Pulmonary artery endothelial cell (primary cell): ENCODE measurements around the gene YES1. TPM values are rescaled to one million over a fixed set of nuclear protein-coding genes. Genes with fewer than 3 reads are reported as not detected.
A peak's percentile ranks its signal among the peaks of the same experiment; 100 is the strongest.

Experiments used
- DNase-seq: peaks from one replicate; pipeline ENCODE4 v3.0.0-alpha.2; 2011; ENCODE audit warnings: low read depth, low spot score
- total RNA-seq: library from RNA; depleted of rRNA; stranded (reverse); fragments of >200 nt; gene quantifications from 2 replicates; pipeline ENCODE4 v1.2.3, GENCODE V29; 2014

The YES1 gene
- total RNA-seq, result 255 and 276 TPM in 2 replicates

DNA sequence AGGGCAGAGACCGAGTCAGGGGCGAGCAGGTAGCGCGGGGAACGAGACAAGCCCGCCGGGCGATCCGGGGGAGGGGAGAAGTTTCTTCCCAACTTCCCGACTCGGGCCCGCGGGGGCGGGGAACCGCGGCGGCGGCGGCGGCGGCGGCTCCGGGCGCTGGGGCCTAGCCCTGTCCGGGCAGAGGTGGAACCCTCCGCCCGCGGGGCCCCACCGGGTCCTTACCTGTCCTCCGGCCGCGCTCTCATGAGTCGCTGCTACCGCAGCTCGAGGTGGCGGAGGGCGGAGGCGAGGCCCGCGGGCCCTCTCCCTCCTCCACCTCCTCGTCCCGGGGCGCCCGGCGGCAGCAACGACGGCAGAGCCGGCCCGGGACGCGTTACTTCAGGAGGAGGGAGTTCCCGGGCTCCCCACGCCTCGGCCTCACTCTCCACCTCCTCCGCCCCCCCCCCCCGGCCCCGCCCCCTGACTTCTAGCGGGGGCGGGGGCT is at the start of gene YES1:
YES1 (minus strand) TSS at position 351 of the 484 bp plus-strand sequence. CDS start 55,415 bp downstream, outside the sequence.
- no peak for DNase-seq

DNA sequence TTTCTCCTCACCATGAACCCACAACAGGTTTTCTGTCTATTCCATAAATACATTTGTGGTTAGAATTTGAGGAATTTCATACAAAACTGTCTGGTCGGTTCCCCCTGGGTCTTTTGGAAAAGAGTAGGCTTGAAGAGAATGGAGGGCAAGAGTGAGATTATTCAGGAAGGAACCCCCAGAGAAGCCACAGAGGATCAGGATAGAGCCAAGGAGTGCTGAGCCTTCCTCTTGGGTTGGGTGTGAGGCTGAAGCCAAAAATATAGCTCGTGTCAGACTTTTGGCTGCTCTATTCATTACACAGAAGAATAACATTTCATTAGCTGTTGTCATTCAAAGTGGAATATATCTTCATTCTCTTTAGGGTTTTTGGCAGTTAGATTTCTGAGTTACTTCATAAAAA is 45.9 kb upstream of the YES1 start:
- DNase-seq, result no peak

DNA sequence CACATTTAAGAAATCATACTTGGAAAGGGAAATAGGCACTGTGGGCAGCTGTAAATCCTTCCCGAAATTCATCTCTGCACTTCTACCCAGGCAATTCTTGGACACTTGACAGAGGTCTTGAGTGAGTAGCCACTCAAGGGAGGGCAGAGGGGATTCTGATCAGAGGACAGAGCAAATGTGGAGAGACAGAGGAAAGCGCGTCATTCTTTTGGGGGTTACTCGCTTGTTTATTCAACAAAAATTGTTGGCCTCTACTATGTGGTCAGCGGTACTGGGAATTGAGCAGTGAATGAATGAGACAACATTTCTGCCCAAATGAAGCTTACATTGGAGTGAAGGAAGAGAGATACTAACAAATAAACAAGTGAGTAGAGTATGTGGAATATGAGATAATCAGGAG is 41.4 kb upstream of the YES1 start:
- no peak for DNase-seq

DNA sequence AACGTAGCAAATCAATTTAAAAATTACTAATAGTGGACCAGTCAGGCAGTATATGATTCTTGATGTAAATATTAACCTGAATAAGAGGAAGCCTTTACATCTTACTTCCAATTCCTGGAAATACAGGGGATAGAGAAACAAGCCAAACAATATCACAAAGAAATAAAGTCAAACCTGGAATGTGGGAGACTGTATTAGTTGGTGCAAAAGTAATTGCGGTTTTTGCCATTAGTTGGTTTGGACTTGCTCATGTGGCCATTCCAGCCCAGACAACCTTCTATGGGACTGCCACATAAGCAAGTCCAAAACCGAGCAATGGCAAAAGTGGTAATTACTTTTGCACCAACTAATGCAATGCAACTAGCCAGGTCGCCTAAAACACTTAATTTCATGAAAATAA is 38.9 kb upstream of the YES1 start:
- DNase-seq, result no peak

DNA sequence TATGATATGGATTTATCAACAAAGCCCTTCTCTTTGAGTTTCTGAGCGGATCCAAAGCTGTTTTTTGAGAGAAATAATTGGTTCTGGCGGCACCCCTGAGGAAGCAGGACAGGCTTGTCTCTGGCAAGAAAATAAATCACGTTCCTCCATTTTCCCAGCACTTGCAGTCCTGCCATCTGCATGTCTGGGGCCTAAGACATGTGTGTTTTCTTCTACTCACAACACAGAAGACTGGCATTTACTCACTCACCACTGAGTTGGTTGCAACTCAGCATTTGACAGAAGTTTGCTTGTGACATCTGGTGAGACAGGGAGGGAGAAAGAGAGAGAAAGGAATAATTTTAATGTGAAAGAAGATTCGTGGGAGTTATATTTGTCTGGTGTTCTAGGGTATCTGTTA is 37.0 kb upstream of the YES1 start:
- no peak for DNase-seq

DNA sequence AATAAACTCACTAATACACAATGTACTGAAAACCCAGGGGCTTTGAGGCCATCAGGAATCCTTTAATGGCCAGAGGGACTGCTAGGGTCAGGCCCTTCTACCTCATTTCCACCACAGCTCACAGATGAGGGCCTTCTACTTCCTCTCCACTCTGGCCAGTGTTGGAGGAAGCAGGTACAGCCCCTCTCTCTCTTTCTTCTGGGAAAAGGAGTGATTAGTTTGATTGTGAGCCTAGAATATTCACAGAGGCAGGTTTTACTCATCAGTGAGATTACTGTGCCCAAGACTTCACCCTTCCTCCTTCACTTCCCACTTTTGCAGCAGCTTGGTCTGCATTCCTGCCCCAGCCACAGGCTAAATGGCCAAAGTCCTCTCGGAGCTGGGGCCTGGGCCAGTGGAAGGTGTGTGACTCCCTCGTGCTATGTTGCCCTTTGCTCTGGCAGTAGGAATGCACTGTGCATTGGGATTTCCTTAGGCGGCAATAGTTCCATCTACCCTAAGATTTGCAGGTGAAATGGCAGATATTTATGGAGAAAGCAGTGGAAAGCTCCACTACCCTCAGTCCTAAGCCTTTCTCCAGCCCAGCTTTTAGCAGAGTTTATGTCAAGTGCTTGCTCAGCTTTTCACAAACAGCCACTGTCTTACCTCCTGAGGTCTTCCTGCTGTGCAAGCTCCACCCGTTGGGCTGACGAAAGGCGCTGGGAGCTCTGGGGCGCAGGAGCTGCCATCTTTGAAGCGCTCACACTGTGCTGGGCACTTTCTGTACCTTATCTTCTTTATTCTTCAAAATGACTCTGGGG is 36.2 kb upstream of the YES1 start:
- DNase-seq, result no peak

DNA sequence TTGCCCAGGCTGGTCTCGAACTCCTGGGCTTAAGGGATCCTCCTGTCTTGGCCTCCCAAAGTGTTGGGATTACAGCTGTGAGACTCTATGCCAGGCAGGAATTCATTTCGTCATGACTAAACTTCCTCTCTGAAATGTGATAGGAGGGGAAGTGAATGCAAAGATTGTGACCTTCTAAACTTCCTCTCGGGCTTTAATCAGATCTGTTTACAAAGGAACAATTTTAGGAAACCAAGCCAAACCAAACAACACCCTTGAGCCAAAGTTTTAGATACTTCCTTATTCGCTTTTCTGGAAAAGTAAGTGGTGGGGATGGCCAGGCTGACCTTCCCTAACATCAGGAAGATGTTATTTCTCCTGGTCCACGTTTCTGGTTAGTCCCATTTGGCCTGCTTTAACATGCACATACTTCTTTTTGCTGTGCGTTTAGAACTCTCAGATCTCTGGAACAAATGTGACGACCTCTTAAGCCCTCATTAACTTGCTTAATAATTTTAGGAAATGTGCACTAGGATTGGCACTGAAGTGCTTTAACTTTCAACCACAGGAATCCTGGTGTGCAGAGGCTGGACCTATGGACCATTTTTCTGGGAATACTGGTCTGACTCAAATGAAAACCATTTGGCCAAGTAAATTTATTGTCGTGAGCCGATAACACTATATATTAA is 33.2 kb upstream of the YES1 start:
- peak; percentile 92 for DNase-seq

DNA sequence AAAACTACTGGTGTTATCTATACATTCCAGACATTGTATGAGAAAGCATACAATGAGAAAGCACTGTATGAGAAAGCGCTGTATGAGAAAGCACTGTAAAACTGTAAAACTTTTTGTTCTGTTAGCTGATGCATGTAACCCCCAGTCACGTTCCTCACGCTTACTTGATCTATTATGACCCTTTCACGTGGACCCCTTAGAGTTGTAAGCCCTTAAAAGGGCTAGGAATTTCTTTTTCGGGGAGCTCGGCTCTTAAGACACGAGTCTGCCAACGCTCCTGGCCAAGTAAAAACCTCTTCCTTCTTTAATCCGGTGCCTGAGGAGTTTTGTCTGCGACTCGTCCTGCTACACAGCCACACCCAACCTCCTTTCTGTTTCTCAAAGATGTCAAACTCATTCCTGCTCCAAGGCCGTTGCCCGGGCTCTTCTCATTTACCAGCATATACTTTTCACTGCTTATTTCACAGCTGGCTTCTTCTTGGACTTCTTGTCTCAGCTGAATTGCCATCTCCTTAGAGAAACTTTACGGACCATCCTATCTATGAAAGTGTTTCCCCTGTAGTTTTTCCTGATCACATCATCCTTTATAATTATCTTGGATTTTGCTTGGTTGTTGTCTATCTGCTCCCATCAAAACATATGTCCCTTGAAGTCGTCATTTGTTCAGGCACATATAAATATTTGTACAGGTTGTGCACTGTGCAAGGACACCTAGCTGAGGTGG is 29.8 kb upstream of the YES1 start:
- DNase-seq, result no peak

DNA sequence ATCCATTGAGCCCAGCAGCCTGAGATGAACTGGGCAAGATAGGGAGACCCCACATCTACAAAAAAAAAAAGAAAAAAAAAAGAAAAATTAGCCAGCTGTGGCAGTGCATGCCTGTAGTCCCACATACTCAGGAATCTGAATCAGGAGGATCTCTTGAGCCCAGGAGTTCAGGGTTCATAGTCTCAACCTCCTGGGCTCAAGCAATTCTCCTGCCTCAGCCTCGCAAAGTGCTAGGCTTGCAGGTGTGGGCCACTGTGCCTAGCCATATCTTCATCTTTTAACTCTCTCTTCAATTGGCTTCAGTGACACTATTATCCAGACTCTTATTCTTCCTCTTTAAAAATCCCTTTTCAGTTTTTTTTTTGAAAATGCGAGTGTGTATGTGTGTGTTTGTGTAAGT is 28.5 kb upstream of the YES1 start:
- no peak for DNase-seq

DNA sequence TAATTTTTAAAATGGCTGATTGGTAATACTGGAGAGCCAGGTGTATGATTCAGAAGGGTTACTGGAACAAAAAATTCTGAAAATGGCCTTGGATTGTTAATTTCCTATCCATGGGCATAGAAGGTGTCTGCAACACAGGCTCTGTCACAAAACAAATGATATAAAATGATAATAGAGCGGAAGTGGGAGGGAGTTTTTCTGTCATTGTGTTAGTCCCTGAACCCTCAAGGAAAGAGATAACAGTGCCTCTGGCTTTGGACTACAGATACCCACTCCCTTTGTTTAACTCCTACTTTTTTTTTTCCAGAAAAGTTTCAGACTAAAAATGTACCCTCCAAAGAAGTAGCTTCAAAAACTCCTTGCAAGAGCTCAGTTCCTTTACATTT is 28.0 kb upstream of the YES1 start:
- DNase-seq, result no peak

DNA sequence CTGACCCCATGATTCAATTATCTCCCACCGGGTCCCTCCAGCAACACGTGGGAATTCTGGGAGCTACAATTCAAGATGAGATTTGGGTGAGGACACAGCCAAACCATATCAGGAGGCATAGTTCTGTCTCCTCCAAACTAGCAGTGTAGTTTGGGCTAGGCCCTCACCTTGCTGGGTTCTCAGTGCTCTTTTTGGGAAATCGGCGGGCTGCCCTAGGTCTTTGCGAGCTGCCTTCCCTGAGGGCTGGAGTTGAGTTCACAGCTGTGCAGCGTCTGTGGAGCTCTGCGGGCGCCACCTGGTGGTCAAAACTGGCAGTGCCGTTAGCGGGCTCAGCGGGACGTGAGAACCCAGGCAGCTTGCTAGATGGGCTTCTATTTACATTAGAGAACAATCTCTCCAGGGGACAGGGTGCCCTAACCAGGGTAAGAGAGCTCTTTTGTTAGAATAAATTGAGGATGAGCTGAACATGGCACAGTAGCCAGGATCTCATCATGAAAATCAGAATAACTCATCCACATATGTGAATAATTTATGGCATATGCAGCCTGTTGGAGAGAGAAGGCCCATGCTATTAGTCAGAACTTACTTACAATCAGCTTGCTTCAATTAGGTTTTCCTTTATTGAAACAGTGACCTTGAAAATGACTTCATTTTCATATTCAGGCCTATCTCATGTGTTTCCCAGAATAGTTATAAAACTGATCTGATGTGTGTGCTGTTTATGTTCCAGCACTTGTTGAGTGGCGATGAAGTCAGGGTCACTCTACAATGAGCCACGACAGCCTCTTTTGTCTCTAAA is 27.4 kb upstream of the YES1 start:
- no peak for DNase-seq

DNA sequence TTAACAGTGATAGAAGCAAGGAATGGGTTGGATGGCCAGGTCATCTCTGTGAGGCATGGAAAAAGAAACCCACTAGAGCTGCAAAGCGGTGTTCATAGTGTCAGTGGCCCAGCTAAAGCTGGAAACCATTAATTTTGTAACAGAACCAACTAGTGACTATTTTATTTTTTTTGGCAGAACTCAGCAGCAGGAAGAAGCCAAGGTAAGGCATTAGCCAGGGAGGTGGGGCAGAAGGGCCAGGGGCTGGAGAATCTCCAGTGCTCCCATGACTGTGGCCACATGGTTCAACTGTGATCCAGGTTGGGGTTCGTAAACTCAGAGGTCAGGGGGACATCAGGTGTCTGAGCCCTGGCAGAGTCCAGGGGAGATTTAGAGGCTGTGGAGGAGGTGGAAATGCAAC is 25.9 kb upstream of the YES1 start:
- DNase-seq, result no peak

DNA sequence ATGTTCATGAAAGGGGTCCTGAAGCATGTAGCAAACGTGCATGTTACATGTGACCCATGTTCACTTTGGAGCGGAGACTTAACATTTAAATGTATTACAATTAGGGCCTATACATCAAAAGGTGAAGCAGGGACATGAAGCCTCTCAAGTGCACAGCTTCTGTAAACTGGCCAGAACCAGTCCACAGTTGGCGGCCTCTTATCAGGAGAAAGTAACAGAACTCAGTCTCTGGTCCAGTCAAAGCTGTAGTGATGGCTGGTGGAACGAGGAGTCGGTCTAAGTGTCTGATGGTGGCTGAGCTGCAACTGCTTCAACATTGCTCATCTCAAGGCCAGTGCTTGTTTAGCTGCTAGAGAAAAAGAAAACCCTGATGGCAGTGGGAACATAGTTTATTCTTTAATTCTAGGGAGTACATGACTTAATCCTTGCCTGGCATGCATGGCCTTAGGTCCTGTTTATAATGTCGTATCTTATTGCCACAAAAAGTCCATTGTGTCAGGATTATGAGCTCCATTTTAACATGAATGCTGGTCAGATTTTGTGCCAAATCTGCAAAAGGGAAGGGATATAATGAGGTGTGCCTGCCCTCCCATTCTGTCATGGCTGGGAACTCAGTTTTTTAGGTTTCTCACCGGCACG is 22.2 kb upstream of the YES1 start:
- DNase-seq, result no peak

DNA sequence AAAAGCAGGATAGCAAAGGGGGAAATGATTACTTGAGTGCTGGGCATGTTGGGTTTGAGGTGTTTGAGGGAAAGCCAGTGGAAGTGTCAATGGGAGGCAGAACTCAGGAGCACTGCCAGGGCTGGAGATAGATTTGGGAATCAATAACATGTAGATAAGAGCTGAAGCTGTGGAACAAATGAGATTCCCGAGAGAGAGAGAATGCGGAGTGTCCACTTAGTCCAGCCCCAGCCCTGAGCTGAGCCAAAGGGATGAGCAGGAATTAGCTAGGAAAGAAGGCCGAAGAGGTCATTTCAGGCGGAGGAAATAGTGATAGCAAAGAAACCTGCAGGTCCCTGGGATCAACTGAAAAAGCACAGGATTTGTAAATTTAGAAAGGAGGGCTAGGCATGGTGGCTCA is 21.2 kb upstream of the YES1 start:
- DNase-seq, result no peak

DNA sequence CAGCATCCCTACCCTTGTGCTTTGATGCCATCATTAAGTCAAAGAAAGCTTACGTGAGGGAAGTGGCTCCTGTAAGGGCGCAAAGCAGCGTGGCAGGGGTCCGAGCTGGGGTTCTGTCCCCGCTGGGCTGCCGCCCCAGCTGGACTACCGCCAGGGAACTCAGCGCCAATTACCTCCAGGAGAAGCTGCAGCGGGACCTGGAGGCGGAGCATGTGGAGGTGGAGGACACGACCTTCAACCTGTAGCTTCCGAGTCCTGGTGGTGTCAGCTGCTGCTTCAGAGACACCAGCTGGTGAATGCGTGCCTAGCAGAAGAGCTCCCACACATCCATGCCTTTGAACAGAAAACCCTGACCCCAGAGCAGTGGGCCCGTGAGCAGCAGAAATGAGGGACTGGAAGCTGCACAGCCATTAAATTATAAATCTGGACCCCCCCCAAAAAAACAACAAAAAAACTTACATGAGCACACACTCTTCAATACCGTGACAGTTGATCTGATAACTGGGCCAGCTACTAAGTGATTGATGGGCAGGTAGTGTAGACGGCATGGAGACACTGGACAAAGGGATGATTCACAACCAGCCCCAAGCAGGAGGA is 20.1 kb upstream of the YES1 start:
- DNase-seq, result no peak

DNA sequence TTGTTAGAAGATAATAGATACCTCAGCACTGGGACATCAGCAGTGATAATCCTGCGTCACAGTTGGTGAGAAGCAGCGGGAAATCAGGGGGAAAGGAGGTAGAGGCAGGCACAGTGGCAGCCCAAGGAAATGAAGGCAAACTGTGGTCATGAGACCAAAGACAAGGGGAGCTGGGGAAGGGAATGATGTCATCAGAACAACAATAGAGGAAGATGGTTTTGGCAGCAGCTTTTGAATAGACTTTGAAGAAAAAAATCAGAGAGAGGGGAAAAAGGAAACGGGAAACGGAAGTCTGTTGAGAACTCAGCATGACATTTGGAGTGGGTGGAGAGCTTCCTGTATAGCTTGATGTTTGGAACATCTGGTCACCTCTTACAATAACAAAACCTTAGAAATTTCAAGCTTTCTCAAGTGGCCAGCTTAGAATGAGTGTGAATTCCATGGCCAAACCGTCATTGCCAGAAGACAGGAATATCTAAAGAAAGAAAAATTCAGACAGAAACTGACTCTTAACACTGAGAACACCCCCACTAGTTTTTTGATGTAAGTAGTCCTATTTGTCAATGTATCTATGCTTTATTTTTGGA is 18.4 kb upstream of the YES1 start:
- peak; percentile 97 for DNase-seq

DNA sequence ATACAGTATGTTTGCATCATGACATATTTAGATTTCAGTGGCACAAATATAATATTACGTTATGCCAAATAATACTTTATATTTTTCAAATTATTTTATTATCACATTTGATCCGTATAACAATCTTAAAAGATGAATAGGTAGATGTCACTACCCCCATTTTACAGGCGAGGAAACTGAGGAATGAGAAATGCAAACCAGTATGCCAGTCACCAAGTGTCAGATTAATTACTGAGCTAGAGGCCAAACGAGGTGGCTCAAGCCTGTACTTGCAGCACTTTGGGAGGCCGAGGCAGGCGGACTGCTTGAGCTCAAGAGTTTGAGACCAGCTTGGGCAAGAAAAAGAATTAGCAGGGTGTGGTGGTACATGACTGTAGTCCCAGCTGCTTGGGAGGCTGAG is 17.4 kb upstream of the YES1 start:
- no peak for DNase-seq

DNA sequence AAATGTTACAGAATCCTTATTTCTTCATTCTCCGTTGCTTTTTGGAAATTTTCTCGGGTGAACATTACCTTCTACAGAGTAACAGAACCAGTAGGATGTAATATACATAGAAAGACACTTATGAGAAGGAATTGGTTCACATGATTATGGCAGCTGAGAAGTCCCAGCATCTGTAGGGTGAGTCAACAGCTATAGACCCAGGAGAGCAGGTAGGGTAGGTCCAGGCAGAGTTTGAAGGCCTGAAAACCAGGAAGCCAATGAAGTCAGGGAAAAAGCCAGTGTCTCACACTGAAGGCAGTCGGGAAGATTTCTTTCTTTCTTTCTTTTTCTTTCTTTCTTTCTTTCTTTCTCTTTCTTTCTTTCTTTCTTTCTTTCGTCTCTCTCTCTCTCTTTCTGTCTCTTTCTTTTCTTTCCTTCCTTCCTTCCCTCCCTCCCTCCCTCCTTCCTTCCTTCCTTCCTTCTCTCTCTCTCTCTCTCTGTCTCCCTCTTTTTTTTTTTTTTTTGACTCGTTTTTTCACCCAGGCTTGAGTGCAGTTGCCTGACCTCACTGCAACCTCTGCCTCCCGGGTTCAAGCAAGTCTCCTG is 15.1 kb upstream of the YES1 start:
- no peak for DNase-seq

DNA sequence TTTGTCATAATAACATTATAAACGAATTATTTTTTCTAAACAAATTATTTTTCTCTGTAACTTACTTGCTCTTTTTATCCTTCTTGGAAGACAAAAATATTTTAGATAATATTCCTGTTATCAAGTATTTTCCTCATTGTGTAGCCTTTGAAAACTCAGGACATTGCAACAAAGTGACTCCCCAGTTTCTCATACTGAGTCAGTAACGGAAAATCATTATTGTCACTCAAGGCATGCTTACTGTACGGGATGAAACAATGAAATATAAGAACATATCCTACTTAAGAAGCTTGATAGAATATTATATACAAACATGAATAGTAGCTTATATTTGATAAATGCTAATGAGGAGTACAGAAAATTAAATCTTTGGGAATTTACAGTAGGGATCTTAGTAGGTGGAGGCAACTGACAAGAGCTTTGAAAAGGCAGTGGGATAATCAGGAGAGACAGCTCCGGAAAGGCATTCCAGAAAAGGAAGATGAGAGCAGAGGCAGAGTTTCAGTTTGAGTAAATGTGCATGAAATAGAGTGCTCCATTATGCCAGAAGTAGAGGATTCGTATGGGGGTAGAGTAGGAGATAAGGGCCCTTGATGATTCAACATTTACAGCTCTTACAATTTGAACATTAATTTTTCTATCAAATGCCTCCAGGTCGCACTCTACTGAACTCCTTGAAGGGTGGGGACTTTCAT is 14.0 kb upstream of the YES1 start:
- no peak for DNase-seq
